ENCODE data around the gene PHF21A. TPM values are rescaled to one million over a fixed set of nuclear protein-coding genes. Genes with fewer than 3 reads are reported as not detected.

Gene PHF21A
- total RNA-seq, 2 donors from 2014 or later = 24.7 to 48.0 TPM

DNA sequence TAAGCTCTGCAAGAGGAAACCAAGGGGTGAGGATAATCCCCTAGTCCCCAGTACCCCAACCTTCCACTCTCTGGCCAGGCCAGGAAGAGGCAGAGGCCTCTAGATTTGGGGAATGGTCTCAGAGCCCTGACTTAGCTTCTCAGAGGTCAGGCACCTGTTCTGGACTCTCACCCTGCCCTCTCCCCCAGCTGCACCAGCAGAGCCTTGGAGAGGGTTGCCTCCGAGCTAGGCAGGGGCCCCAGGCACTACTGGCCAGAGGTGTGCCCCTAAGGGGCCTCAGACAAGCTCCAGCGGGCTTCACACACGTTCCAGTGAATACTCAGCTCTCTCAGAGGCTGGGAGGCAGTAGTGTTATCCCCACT, 222.2 kb downstream of the PHF21A start:
- Histone ChIP-seq H3K9me3 (no peaks in the 10 kb centered on the region), H3K36me3 (no peaks in the 10 kb centered on the region), H3K27me3 (replicated peaks; ENCODE audit: insufficient read depth) (no peaks in the 10 kb centered on the region), H3K4me3 (peak overlapping the region in 1 of 2 donors; percentile 31), H3K27ac (peak overlapping the region in 1 of 2 donors; percentile 34), H3K4me1 (replicated peaks) (peaks cover 5% of the 10 kb centered on the region)
- DNase-seq (ENCODE audit: low spot score) = no peak
- intact Hi-C loops (cut with DNase I) = no loop called here
- 10% methylated on average over 3 of the region's 3 CpGs for WGBS
- TF ChIP-seq POLR2AphosphoS5 (IDR thresholded peaks at IDR 0.05) (no peak), POLR2A (IDR thresholded peaks at IDR 0.05) (no peak)
- TF ChIP-seq, protein P1, sequence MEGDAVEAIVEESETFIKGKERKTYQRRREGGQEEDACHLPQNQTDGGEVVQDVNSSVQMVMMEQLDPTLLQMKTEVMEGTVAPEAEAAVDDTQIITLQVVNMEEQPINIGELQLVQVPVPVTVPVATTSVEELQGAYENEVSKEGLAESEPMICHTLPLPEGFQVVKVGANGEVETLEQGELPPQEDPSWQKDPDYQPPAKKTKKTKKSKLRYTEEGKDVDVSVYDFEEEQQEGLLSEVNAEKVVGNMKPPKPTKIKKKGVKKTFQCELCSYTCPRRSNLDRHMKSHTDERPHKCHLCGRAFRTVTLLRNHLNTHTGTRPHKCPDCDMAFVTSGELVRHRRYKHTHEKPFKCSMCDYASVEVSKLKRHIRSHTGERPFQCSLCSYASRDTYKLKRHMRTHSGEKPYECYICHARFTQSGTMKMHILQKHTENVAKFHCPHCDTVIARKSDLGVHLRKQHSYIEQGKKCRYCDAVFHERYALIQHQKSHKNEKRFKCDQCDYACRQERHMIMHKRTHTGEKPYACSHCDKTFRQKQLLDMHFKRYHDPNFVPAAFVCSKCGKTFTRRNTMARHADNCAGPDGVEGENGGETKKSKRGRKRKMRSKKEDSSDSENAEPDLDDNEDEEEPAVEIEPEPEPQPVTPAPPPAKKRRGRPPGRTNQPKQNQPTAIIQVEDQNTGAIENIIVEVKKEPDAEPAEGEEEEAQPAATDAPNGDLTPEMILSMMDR (IDR thresholded peaks at IDR 0.05) = no peak

DNA sequence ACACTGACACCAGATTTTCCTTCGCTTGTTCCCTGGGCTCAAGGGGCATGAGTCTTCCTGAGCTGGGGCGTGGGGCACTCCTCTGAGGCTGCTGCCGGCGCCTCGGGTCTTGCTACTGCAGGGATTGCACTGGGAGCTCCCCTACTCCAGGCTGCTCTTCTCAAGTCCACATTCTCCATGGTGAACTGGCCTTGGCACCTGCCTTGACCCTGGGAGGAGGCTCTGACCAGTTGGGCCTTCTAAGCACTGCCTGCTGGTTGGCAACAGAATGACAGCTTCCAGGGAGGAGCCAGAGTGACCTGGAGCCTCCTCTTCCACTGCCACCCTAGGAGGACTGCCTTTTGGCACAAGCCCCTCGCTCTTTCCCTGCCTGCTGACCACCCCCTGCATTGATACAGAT, 223.7 kb downstream of the PHF21A start:
- Histone ChIP-seq H3K27ac (no peak overlapping the region), H3K27me3 (replicated peaks; ENCODE audit: insufficient read depth) (no peaks in the 10 kb centered on the region), H3K4me1 (replicated peaks) (peaks cover 5% of the 10 kb centered on the region), H3K4me3 (no peak overlapping the region), H3K36me3 (no peaks in the 10 kb centered on the region), H3K9me3 (no peaks in the 10 kb centered on the region)
- intact Hi-C loops (cut with DNase I) = no loop called here
- DNase-seq (ENCODE audit: low spot score) = no peak
- WGBS = 94% methylated on average over 6 of the region's 6 CpGs
- TF ChIP-seq, protein P1 (IDR thresholded peaks at IDR 0.05) = no peak
- no peak for TF ChIP-seq POLR2A (IDR thresholded peaks at IDR 0.05)
- no peak for TF ChIP-seq POLR2AphosphoS5 (IDR thresholded peaks at IDR 0.05)

DNA sequence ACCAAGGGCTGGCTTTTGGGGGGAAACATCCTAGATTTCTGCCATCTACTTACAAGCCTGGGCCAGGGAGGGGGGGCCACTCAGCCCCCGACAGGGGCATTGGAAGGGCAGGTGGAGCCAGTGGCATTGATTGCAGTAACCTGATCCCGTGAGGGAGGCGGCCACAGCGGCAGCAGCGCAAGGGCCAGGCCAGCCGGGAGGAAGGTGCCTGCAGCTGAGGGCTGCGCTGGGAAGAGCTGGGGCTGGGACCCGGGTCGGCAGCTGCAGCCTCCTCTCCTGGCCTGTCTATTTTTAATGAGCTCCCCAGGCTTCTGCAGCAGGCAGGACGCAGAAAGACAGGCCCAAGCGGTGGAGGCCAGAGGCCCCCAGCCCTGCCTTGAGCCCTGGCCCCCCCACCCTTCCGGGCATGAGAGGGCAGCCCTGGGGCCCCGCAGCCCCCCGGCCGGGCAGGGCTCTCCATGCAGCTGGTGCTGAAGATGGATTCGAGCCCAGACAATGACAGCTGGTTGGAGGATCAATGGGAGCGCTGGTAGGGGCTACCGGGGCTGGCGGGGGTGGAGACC, 224.8 kb downstream of the PHF21A start:
- Histone ChIP-seq H3K4me1 (replicated peaks) (peaks cover 5% of the 10 kb centered on the region), H3K9me3 (no peaks in the 10 kb centered on the region), H3K4me3 (no peak overlapping the region), H3K27me3 (replicated peaks; ENCODE audit: insufficient read depth) (no peaks in the 10 kb centered on the region), H3K27ac (no peak overlapping the region), H3K36me3 (no peaks in the 10 kb centered on the region)
- no peak for DNase-seq (ENCODE audit: low spot score)
- TF ChIP-seq, protein P1 (IDR thresholded peaks at IDR 0.05) = no peak
- TF ChIP-seq POLR2AphosphoS5 (IDR thresholded peaks at IDR 0.05) = no peak
- no peak for TF ChIP-seq POLR2A (IDR thresholded peaks at IDR 0.05)
- intact Hi-C loops (cut with DNase I) = no loop called here
- 22% methylated on average over 19 of the region's 19 CpGs for WGBS

- DNase-seq (ENCODE audit: low spot score) = no peak
- no peaks in the 10 kb centered on the region for H3K9me3 ChIP-seq
- H3K4me1 ChIP-seq (replicated peaks) = peaks cover 2% of the 10 kb centered on the region
- no peak for TF ChIP-seq POLR2AphosphoS5 (IDR thresholded peaks at IDR 0.05)
- TF ChIP-seq, protein P1 (IDR thresholded peaks at IDR 0.05) = no peak
- H3K27ac ChIP-seq = no peak overlapping the region
- no peaks in the 10 kb centered on the region for H3K27me3 ChIP-seq (replicated peaks; ENCODE audit: insufficient read depth)
- no peak overlapping the region for H3K4me3 ChIP-seq
- no peaks in the 10 kb centered on the region for H3K36me3 ChIP-seq
- intact Hi-C loops (cut with DNase I) = no loop called here
- 88% methylated on average over 8 of the region's 8 CpGs for WGBS
Measured at GRCh38 chr11:45895553-45896259, 225.5 kb downstream of the PHF21A start.
